MM.1S (cell line): Measurements from ENCODE around the gene RHEB.

Experiments
- DNase-seq: peaks from one replicate; pipeline ENCODE4 v3.0.0-alpha.2; 2015
- H2AFZ ChIP-seq: fragments of 300-600 bp; sonication (generic); 2 replicates; pipeline ENCODE4 v1.6.0; 2016; ENCODE audit warnings: antibody characterized with exemption, low read length
- H3F3A ChIP-seq: fragments of 300-600 bp; sonication (generic); 2 replicates; pipeline ENCODE4 v1.6.1; 2016; ENCODE audit warnings: mild to moderate bottlenecking, antibody characterized with exemption, low read length, moderate library complexity, mixed read lengths; ENCODE audit not compliant: insufficient read depth
- H3K27ac ChIP-seq: fragments of 300-600 bp; sonication (generic); 2 replicates; pipeline ENCODE4 v1.5.1; 2016; ENCODE audit warnings: mild to moderate bottlenecking, low read length
- H3K27me3 ChIP-seq: fragments of 300-600 bp; sonication (generic); replicated peaks from 2 replicates; pipeline ENCODE4 v1.6.0; 2016; ENCODE audit warnings: low read length; ENCODE audit not compliant: insufficient read depth
- H3K36me3 ChIP-seq: fragments of 300-600 bp; sonication (generic); replicated peaks from 2 replicates; pipeline ENCODE4 v1.6.1; 2016; ENCODE audit warnings: mild to moderate bottlenecking, low read length, mixed read lengths; ENCODE audit not compliant: insufficient read depth
- H3K4me1 ChIP-seq: fragments of 300-600 bp; sonication (generic); 2 replicates; pipeline ENCODE4 v1.6.1; 2016; ENCODE audit warnings: low read length, mixed read lengths
- H3K4me2 ChIP-seq: fragments of 300-600 bp; sonication (generic); 2 replicates; pipeline ENCODE4 v1.6.0; 2016; ENCODE audit warnings: low read depth, low read length
- H3K4me3 ChIP-seq: fragments of 300-600 bp; sonication (generic); 2 replicates; pipeline ENCODE4 v1.5.1; 2016; ENCODE audit warnings: low read length, mixed read lengths
- H3K79me2 ChIP-seq: fragments of 300-600 bp; sonication (generic); 2 replicates; pipeline ENCODE4 v1.6.1; 2016; ENCODE audit warnings: mixed run types, low read length, mixed read lengths
- H3K9ac ChIP-seq: fragments of 300-600 bp; sonication (generic); 2 replicates; pipeline ENCODE4 v1.6.1; 2016; ENCODE audit warnings: low read length, mixed read lengths
- H3K9me2 ChIP-seq: fragments of 300-600 bp; sonication (generic); replicated peaks from 2 replicates; pipeline ENCODE4 v1.6.1; 2016; ENCODE audit warnings: mild to moderate bottlenecking, low read length, mixed read lengths; ENCODE audit not compliant: insufficient read depth
- H3K9me3 ChIP-seq: fragments of 300-600 bp; sonication (generic); replicated peaks from 2 replicates; pipeline ENCODE4 v1.6.1; 2016; ENCODE audit warnings: mild to moderate bottlenecking, low read length, mixed read lengths; ENCODE audit not compliant: insufficient read depth
- H4K20me1 ChIP-seq: fragments of 300-600 bp; sonication (generic); 2 replicates; pipeline ENCODE4 v1.6.1; 2016; ENCODE audit warnings: mild to moderate bottlenecking, low read length, moderate library complexity, mixed read lengths; ENCODE audit not compliant: insufficient read depth
- CTCF ChIP-seq: fragments of 300-600 bp; sonication (generic); IDR thresholded peaks from 2 replicates; pipeline ENCODE4 v1.5.1; 2016; ENCODE audit warnings: antibody characterized with exemption, low read length, mixed read lengths
- EZH2 ChIP-seq: fragments of 300-600 bp; sonication (generic); optimal IDR thresholded peaks from 2 replicates; pipeline ENCODE3; 2017; ENCODE audit warnings: low read depth, mild to moderate bottlenecking, antibody characterized with exemption, low read length, mixed read lengths
- EZH2phosphoT487 ChIP-seq: fragments of 300-600 bp; sonication (generic); IDR thresholded peaks from 2 replicates; pipeline ENCODE4 v1.6.1; 2018; ENCODE audit warnings: antibody characterized with exemption, low read length

Gene RHEB

GRCh38 chr7:151431768-151432311, 87.9 kb downstream of the RHEB start:
- Histone ChIP-seq H3K27me3 (peaks cover 6% of the 10 kb centered on the region; the same call in 1 of the 2 replicates), H3K9ac (no peak overlapping the region)

GRCh38 chr7:151431281-151431767, 88.4 kb downstream of the RHEB start:
- Histone ChIP-seq H3K36me3 (no peaks in the 10 kb centered on the region), H3K9me3 (no peaks in the 10 kb centered on the region), H3K4me1 (peaks cover 18% of the 10 kb centered on the region), H2AFZ (no peak overlapping the region), H3K4me2 (no peak overlapping the region), H3F3A (peaks cover 16% of the 10 kb centered on the region), H3K27me3 (peaks cover 5% of the 10 kb centered on the region; the same call in 1 of the 2 replicates), H3K4me3 (no peak overlapping the region), H4K20me1 (no peaks in the 10 kb centered on the region), H3K79me2 (no peaks in the 10 kb centered on the region), H3K9me2 (no peaks in the 10 kb centered on the region), H3K27ac (no peak overlapping the region), H3K9ac (no peak overlapping the region)
- no peak for DNase-seq
- TF ChIP-seq EZH2 (no peak), CTCF (no peak), EZH2phosphoT487 (no peak)

More at GRCh38 chr7:151431768-151432311, 87.9 kb downstream of the RHEB start:
- H4K20me1 ChIP-seq: no peaks in the 10 kb centered on the region
- H3K27ac ChIP-seq: no peak overlapping the region
- no peaks in the 10 kb centered on the region for H3K36me3 ChIP-seq
- peaks cover 16% of the 10 kb centered on the region for H3F3A ChIP-seq
- DNase-seq: no peak
- TF ChIP-seq EZH2: no peak
- TF ChIP-seq CTCF: no peak
- H3K79me2 ChIP-seq: no peaks in the 10 kb centered on the region
- no peak overlapping the region for H3K4me2 ChIP-seq
- no peaks in the 10 kb centered on the region for H3K9me2 ChIP-seq
- H3K4me1 ChIP-seq: peaks cover 18% of the 10 kb centered on the region
- H2AFZ ChIP-seq: no peak overlapping the region
- H3K4me3 ChIP-seq: no peak overlapping the region
- H3K9me3 ChIP-seq: no peaks in the 10 kb centered on the region

- Histone ChIP-seq H3K4me2 (peak overlapping the region; percentile 76), H3F3A (peaks cover 16% of the 10 kb centered on the region), H2AFZ (no peak overlapping the region), H3K9ac (no peak overlapping the region), H3K79me2 (no peaks in the 10 kb centered on the region), H4K20me1 (no peaks in the 10 kb centered on the region), H3K4me3 (no peak overlapping the region), H3K9me3 (no peaks in the 10 kb centered on the region), H3K4me1 (peaks cover 18% of the 10 kb centered on the region), H3K36me3 (no peaks in the 10 kb centered on the region), H3K27ac (peak overlapping the region; percentile 79; the same call in 1 of the 2 replicates), H3K27me3 (no peaks in the 10 kb centered on the region), H3K9me2 (no peaks in the 10 kb centered on the region)
- DNase-seq: no peak
- TF ChIP-seq EZH2phosphoT487 (no peak), CTCF (no peak), EZH2 (no peak)
Measured at GRCh38 chr7:151430391-151431205, 89.1 kb downstream of the RHEB start.
